HG02970 (cell line): Measurements from ENCODE around the gene SCNN1A.

Experiments used
- ATAC-seq: cut with Tn5 transposase; IDR thresholded peaks from one replicate; pipeline ENCODE4 v1.9.1; 2021; ENCODE audit warnings: mild to moderate bottlenecking, moderate library complexity, moderate number of reproducible peaks; ENCODE audit not compliant: unreplicated experiment, low FRiP score

Gene SCNN1A

GRCh38 chr12:6375269-6376078 lies at the start of gene SCNN1A:
SCNN1A (minus strand) TSS chr12:6375563; CDS start chr12:6374783, 780 bp downstream.
- ATAC-seq = no peak

GRCh38 chr12:6424866-6425265 lies 49.5 kb upstream of the SCNN1A start:
- ATAC-seq = no peak

- no peak for ATAC-seq
Observed at GRCh38 chr12:6424008-6424347, 48.6 kb upstream of the SCNN1A start.

GRCh38 chr12:6423267-6424007 lies 48.1 kb upstream of the SCNN1A start:
- ATAC-seq = no peak

DNA sequence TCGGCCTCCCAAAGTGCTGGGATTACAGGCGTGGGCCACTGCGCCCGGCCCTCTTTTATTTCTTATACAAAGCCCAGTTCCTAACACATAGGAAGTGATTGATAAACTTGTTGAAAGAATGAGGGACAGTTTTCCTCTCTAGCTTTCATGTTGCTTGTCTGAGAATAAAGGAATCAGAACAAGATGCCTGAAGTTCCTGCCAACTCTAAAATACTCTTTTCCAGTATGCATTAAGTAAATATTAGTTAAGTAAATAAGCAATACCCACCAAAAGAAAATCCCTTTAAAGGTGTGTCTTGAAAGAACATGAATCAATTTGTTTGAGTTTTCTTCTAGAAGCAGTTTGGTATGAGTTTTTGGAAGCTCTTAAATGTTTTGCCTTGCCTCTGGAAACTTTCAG lies 45.0 kb upstream of the SCNN1A start:
- ATAC-seq = no peak

GRCh38 chr12:6418796-6419195 lies 43.4 kb upstream of the SCNN1A start:
- no peak for ATAC-seq

GRCh38 chr12:6416596-6416995 lies 41.2 kb upstream of the SCNN1A start:
- ATAC-seq = no peak

- ATAC-seq = no peak
Observed at GRCh38 chr12:6407236-6407954, 32.0 kb upstream of the SCNN1A start.

DNA sequence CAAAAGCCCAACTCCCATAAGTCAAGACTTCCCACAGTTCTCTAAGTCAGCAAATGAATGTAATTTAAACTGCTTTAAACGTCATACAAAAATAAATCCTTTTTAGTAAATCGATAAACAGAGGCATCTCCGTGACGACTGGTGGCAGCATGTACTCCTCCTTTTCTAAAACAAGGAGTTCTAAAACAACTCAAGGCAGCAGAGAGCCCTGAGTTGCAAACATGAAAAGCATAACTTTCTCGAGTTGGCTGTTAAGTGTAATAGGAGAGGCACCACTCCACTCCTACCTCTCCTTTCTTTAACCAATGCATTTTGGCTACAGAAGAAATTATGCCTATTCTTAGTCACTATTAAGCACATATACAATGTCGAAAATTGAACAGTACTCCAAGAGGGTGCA lies 30.6 kb upstream of the SCNN1A start:
- ATAC-seq = no peak

GRCh38 chr12:6404390-6404789 lies 29.0 kb upstream of the SCNN1A start:
- ATAC-seq = no peak

DNA sequence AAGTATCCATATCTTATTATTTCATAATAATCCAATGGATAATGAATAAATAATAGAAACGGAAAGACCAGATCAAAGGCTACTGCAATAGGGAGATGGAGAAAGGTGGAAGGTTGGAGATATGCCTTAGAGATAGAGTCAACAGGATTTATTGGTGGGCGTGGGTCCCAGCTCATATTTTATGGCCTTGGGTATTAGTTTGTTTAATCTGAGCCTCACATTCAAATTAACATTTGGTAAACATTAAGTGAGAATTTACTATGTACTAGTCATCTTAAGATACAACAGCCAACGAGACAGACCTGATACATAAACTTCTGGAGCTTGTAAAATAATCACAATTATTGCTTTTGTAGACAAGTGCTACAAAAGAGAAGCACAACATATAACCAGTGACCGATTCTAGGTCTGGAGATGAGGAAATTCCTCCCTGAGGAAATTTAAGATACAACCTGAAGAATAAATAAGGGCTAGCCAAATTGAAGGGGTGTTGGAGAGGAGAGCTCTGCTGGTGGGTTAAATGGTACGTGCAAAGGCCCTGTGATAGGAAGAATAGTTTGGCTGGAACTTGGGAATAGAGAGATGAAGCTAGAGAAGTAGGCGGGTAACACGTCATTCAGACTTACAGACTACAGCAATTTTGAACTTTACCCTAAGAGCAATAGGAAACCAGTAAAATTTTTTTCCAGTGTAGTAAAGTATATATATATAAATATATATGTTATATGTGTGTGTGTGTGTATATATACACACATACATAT lies 24.7 kb upstream of the SCNN1A start:
- no peak for ATAC-seq

DNA sequence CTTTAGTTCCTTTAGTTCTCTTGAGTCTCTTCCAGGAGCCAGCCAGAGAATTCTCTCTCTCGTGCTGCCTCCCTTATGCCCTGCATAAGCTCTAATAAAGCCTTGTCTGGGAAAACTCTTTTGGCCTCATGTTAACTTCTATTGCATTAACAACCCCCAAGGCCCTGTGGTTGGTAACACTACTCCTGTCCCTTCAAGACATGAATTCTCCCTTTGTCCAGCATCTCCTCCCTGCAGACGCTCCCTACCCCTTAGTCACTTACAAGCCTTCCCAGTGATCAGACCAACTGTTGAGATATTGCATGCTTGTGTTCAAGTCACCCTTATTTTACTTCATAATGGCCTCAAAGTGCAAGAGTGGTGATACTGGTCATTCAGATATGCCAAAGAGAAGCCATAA lies 20.7 kb upstream of the SCNN1A start:
- no peak for ATAC-seq

DNA sequence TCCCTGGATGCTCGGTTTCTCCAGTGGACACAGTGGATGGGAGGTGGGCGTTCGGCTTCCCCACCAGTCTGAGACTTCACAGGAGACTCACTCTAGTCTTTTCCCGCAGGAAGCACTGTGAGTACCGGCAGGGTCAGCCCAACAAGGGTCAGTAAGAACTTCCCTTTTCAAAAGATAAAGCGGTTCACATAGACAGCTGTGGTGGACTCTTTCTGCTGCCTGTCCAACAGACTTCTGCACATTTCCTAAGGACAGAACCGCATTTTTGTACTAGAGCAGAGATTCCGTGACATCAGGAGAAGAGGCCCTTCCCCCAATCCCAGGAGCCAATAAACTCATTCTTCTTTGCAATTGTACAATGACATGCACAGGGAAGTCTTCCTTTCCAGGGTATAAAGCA lies 19.0 kb upstream of the SCNN1A start:
- ATAC-seq = no peak

GRCh38 chr12:6393109-6393508 lies 17.7 kb upstream of the SCNN1A start:
- ATAC-seq = no peak

GRCh38 chr12:6392504-6392903 lies 17.1 kb upstream of the SCNN1A start:
- no peak for ATAC-seq

DNA sequence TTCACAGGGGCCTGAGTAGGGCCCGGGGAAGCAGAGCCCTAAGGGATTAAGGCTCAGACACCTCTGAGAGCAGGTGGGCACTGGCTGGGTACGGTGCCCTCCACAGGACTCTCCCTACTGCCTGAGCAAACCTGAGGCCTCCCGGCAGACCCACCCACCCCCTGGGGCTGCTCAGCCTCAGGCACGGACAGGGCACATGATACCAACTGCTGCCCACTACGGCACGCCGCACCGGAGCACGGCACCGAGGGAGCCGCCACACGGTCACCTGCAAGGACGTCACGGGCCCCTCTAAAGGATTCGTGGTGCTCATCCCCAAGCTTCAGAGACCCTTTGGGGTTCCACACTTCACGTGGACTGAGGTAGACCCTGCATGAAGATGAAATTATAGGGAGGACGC lies 15.7 kb upstream of the SCNN1A start:
- ATAC-seq = no peak

- no peak for ATAC-seq
Observed at GRCh38 chr12:6390084-6390799, 14.9 kb upstream of the SCNN1A start.

- ATAC-seq = no peak
Observed at GRCh38 chr12:6387541-6387940, 12.2 kb upstream of the SCNN1A start.

DNA sequence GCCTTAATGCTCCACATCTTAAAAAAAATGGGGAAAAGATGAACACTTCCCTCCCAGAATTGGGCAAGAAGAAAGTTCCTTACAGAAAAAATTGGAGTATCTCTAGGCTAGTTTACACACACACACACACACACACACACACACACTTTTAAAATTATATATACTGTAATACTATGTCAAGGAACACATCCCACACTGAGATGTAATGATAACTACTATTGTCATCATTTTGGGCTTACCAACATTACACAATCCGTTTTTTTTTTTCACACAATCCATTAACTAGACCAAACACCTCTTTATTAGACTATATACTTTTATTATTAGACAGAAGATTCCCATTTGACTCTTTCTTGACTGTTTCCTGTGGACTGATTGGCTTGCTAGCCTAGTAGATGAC lies 11.1 kb upstream of the SCNN1A start:
- ATAC-seq = no peak

DNA sequence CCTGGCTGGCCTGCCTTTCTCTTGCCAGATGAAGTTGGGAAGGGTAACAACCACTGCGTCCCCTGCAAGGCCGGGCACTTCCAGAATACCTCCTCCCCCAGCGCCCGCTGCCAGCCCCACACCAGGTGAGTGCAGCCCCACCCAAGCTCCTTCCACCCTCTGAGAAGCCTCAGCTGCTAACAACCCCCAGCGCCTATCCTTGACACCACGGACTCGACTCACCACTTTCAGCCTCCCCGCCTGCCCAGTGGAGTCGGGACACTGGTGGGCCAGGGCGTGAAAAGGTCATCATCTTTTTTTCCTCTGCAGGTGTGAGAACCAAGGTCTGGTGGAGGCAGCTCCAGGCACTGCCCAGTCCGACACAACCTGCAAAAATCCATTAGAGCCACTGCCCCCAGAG lies 10.7 kb upstream of the SCNN1A start:
- no peak for ATAC-seq
